Ishikawa (cell line): ENCODE data around the gene SLC10A2.

ENCODE experiments used
- CEBPB ChIP-seq: IDR thresholded peaks from 2 replicates; pipeline ENCODE4 v1.6.1; 2012
- CREB1 ChIP-seq: IDR thresholded peaks from 2 replicates; pipeline ENCODE4 v1.6.1; 2012; ENCODE audit warnings: low read depth
- EGR1 ChIP-seq: IDR thresholded peaks from 2 replicates; pipeline ENCODE4 v1.6.1; 2012
- EP300 ChIP-seq: IDR thresholded peaks from 2 replicates; pipeline ENCODE4 v1.6.1; 2012; ENCODE audit warnings: borderline replicate concordance
- FOXM1 ChIP-seq: IDR thresholded peaks from 2 replicates; pipeline ENCODE4 v1.6.1; 2012; ENCODE audit warnings: low read depth, borderline replicate concordance
- MAX ChIP-seq: IDR thresholded peaks from 2 replicates; pipeline ENCODE4 v1.6.1; 2012
- NFIC ChIP-seq: IDR thresholded peaks from 2 replicates; pipeline ENCODE4 v1.6.1; 2012
- RAD21 ChIP-seq: IDR thresholded peaks from 2 replicates; pipeline ENCODE4 v1.6.1; 2012; ENCODE audit warnings: low read depth
- REST ChIP-seq: IDR thresholded peaks from 2 replicates; pipeline ENCODE4 v1.6.1; 2012; ENCODE audit warnings: low read depth, mild to moderate bottlenecking
- TAF1 ChIP-seq: IDR thresholded peaks from 2 replicates; pipeline ENCODE4 v1.6.1; 2012; ENCODE audit warnings: low read depth, mild to moderate bottlenecking
- TCF12 ChIP-seq: IDR thresholded peaks from 2 replicates; pipeline ENCODE4 v1.6.1; 2012; ENCODE audit warnings: low read depth
- TEAD4 ChIP-seq: IDR thresholded peaks from 2 replicates; pipeline ENCODE4 v1.6.1; 2012
- USF1 ChIP-seq: IDR thresholded peaks from 2 replicates; pipeline ENCODE4 v1.6.1; 2012
- YY1 ChIP-seq: IDR thresholded peaks from 2 replicates; pipeline ENCODE4 v1.6.1; 2012; ENCODE audit warnings: low read depth

GRCh38 chr13:103099722-103100293 is 33.6 kb upstream of the SLC10A2 start:
- TF ChIP-seq CEBPB (no peak), EP300 (no peak), RAD21 (no peak), NFIC (no peak), TAF1 (no peak), TEAD4 (no peak), REST (no peak), EGR1 (no peak), USF1 (no peak), FOXM1 (no peak), MAX (no peak), YY1 (no peak), CREB1 (no peak), TCF12 (no peak)
